ENCODE data around the gene KREMEN1. TPM values are rescaled to one million over a fixed set of nuclear protein-coding genes. Genes with fewer than 3 reads are reported as not detected.

KREMEN1 gene
- total and polyA plus RNA-seq, 2 donors (not counting 1 experiment from before 2014, with no cell fraction given), result 0.01 TPM; not detected in 1

DNA sequence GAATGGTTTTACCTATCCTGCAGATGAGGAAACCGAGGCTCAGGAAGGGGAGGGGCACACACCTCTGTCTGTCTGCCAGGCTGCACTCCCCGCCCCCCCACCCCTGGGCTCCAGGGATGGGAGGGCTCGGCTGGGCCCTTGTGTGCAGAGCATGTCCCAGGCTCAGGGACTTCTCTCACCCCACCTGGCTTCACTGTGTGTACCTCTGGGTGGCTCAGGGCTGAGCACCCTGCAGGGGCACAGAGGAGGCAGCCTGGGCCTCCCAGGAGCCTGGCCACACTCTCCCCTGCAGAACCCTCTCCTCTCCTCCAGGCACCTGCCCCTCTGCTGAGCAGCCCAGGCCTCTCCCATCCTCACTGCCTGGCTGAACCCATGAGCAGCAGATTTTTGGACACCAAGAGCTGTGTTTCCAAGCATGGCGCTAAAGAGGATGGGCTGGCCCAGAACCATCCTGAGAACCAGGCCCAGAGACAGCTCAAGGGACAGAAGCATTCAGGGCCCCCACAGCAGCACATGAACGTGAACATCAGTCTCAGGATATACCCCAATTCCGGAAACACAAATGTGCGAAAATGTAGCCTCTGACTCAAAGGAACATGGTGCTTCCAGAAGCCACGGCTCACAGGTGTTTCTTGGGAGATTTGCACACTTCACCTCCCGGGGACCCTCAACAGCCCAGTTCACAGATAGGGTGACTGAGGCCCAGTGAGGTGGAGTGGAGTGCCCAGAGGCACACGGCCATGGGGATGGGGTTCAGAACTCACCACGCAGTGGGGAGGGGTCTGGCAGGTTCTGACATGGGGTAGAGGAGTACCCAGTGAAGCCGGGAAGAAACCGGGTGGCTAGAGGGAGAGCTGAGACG, 143.4 kb downstream of the KREMEN1 start:
- Histone ChIP-seq H3K4me3 (ENCODE audit: control extremely low read depth in 1 of 5, extremely low read depth in 1 of 5, insufficient read depth in 1 of 5, low read depth in 2 of 5, low read length in 4 of 5) (no peak overlapping the region), H3K4me2 (replicated peaks; ENCODE audit: low read depth, low read length, poor library complexity, severe bottlenecking) (no peak overlapping the region), H4K20me1 (ENCODE audit: control insufficient read depth, insufficient read depth, low read length, poor library complexity, severe bottlenecking) (no peaks in the 10 kb centered on the region), H3K4me1 (ENCODE audit: control insufficient read depth in 2 of 2, insufficient read depth in 2 of 2, low read length in 2 of 2) (no peaks in the 10 kb centered on the region), H3K9me3 (ENCODE audit: control extremely low read depth in 1 of 3, control insufficient read depth in 2 of 3, insufficient read depth in 1 of 3, low read length in 2 of 3) (no peaks in the 10 kb centered on the region), H2AFZ (ENCODE audit: insufficient read depth, low read depth, low read length, poor library complexity, severe bottlenecking) (no peak overlapping the region), H3K27ac (ENCODE audit: low read length in 2 of 2) (no peak overlapping the region), H3K27me3 (replicated peaks in 1 of 4; ENCODE audit: control extremely low read depth in 1 of 4, control insufficient read depth in 3 of 4, insufficient read depth in 4 of 4, low read length in 3 of 4) (peaks cover 0 to 31% (median 3%) of the 10 kb centered on the region in 4 experiments), H3K79me2 (ENCODE audit: control insufficient read depth, insufficient read depth, low read length) (no peaks in the 10 kb centered on the region), H3K9ac (ENCODE audit: low read length) (no peak overlapping the region), H3K36me3 (replicated peaks in 1 of 2; ENCODE audit: control extremely low read depth in 1 of 2, control insufficient read depth in 1 of 2, extremely low read depth in 1 of 2, insufficient read depth in 2 of 2, low read length in 1 of 2) (no peaks in the 10 kb centered on the region)
- H3K27me3 Mint-ChIP-seq, result peaks cover 42% of the 10 kb centered on the region
- H3K9me3 Mint-ChIP-seq (ENCODE audit: insufficient read depth), result no peaks in the 10 kb centered on the region
- WGBS (ENCODE audit: insufficient coverage), result 87% methylated on average over 11 of the region's 14 CpGs
- H3K4me3 Mint-ChIP-seq, result no peak overlapping the region
- POLR2A ChIA-PET, result no interaction called here
- ATAC-seq (ENCODE audit: low read depth) (no peak), DNase-seq (no peak)
- intact Hi-C loops (cut with micrococcal nuclease), result no loop called here
- no peaks in the 10 kb centered on the region for H3K4me1 Mint-ChIP-seq
- TF ChIP-seq, protein P1, sequence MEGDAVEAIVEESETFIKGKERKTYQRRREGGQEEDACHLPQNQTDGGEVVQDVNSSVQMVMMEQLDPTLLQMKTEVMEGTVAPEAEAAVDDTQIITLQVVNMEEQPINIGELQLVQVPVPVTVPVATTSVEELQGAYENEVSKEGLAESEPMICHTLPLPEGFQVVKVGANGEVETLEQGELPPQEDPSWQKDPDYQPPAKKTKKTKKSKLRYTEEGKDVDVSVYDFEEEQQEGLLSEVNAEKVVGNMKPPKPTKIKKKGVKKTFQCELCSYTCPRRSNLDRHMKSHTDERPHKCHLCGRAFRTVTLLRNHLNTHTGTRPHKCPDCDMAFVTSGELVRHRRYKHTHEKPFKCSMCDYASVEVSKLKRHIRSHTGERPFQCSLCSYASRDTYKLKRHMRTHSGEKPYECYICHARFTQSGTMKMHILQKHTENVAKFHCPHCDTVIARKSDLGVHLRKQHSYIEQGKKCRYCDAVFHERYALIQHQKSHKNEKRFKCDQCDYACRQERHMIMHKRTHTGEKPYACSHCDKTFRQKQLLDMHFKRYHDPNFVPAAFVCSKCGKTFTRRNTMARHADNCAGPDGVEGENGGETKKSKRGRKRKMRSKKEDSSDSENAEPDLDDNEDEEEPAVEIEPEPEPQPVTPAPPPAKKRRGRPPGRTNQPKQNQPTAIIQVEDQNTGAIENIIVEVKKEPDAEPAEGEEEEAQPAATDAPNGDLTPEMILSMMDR (IDR thresholded peaks at IDR 0.05), result no peak
- no peak for TF ChIP-seq EZH2 (IDR thresholded peaks at IDR 0.05; ENCODE audit: borderline replicate concordance, insufficient read depth, low read depth, low read length, poor library complexity, severe bottlenecking)
- CTCF ChIA-PET, result interaction anchor here (0.5 to 1.8 kb wide), 2 partner anchors 29 to 875 kb away, joined by 4 to 6 read pairs; no protein-coding TSS in a partner anchor
- no peak overlapping the region for H3K27ac Mint-ChIP-seq
